GM21723 (cell line): ENCODE results near the gene FAM72C.
"Not testable (repeated sequence)": the region's sequence is repeated elsewhere in the genome, so short reads cannot be mapped to it uniquely, and the experiment has no call there.

Source experiments
- ATAC-seq: cut with Tn5 transposase; IDR thresholded peaks from one replicate; pipeline ENCODE4 v1.9.1; 2021; ENCODE audit warnings: mild to moderate bottlenecking, moderate library complexity; ENCODE audit not compliant: unreplicated experiment

Gene FAM72C

DNA sequence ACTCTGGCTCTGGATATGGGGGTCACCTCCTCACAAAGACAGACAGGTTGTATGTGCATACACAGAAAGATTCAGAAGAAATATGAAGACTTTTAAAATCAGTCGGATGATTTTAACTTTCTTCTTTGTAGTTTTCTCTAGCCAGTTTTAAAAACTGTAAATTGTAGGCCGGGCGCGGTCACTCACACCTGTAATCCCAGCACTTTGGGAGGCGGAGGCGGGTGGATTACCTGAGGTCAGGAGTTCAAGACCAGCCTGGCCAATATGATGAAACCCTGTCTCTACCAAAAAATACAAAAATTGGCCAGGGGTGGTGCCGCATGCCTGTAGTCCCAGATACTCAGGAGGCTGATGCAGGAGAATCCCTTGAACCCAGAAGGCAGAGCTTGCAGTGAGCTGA is 58.1 kb downstream of the FAM72C start:
- ATAC-seq = not testable (repeated sequence)
